ENCODE measurements around the gene ABTB1.

ABTB1 gene

DNA sequence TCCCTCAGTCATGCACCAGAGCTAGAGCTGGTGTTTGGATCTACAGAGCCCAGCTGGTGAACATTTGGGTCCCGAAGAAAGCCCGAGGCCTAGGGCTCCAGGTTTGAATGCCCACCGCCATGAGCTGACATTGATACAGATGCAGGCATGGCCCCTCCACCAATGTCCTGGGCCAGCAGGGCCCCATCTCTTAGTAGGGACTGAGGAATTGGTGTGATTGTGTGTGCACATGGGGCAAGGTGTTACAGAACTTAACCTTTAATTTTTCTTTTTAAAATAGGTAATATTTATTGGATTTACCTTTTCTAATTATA is 32.8 kb upstream of the ABTB1 start:
- no peak for DNase-seq (ENCODE audit: low read depth, low spot score)
- Histone ChIP-seq H3K4me3 (ENCODE audit: insufficient read length, low read depth) (no peak overlapping the region), H3K4me1 (ENCODE audit: insufficient read depth, insufficient read length) (peaks cover 13% of the 10 kb centered on the region), H3K27me3 (ENCODE audit: insufficient read depth, insufficient read length) (no peaks in the 10 kb centered on the region), H3K9ac (ENCODE audit: insufficient read length, low read depth) (no peak overlapping the region), H3K9me3 (ENCODE audit: insufficient read depth, low read length) (no peaks in the 10 kb centered on the region), H3K36me3 (ENCODE audit: insufficient read depth, insufficient read length, low read length) (no peaks in the 10 kb centered on the region)
- TF ChIP-seq ZNF274 (IDR thresholded peaks at IDR 0.05; ENCODE audit: low read depth, low read length) (no peak), YY1 (IDR thresholded peaks at IDR 0.05; ENCODE audit: insufficient read depth, insufficient read length) (no peak), SUZ12 (IDR thresholded peaks at IDR 0.05; ENCODE audit: extremely low read depth, insufficient read depth, insufficient read length) (no peak)

DNA sequence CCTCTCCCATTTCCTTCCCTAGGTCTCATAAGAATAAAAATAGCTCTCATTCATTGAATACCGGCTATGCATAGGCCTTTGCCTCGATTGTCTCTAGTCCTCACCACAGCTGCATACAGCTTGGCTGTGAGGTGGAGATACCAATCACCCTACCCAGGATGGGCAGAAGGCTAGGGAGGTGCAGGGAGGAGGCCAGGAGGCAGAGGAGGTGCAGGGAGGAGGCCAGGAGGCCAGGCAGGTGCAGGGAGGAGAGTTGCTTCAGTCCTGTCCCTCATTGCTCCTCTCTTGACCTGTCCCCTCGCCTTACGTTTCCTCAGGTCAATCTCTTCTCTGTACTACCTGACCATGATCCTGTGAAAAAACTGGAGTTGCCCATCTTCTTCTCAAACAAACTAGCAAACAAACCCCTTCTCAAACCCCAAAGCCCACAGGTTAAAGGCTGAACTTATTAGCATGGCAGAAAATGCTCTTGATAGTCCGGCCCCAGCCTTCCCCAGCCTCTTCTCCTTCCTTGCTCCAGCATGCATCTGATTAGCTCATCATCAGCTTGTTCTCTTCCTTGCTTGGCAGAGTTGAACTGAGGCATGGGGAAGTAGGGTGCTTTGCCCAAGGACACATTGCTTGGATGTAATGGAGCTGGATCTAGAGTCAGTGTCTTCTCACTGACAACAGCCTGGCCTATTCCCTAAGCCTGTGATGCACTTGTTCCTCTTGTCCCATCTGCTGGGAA is 27.9 kb upstream of the ABTB1 start:
- no peak overlapping the region for H3K9ac ChIP-seq (ENCODE audit: insufficient read length, low read depth)
- H3K4me3 ChIP-seq (ENCODE audit: insufficient read length, low read depth) = no peak overlapping the region
- no peak for DNase-seq (ENCODE audit: low read depth, low spot score)
- no peaks in the 10 kb centered on the region for H3K9me3 ChIP-seq (ENCODE audit: insufficient read depth, low read length)
- H3K27me3 ChIP-seq (ENCODE audit: insufficient read depth, insufficient read length) = no peaks in the 10 kb centered on the region
- H3K4me1 ChIP-seq (ENCODE audit: insufficient read depth, insufficient read length) = peaks cover 3% of the 10 kb centered on the region
- TF ChIP-seq YY1 (IDR thresholded peaks at IDR 0.05; ENCODE audit: insufficient read depth, insufficient read length) = no peak
- no peak for TF ChIP-seq SUZ12 (IDR thresholded peaks at IDR 0.05; ENCODE audit: extremely low read depth, insufficient read depth, insufficient read length)
- no peak for TF ChIP-seq ZNF274 (IDR thresholded peaks at IDR 0.05; ENCODE audit: low read depth, low read length)
- H3K36me3 ChIP-seq (ENCODE audit: insufficient read depth, insufficient read length, low read length) = no peaks in the 10 kb centered on the region

DNA sequence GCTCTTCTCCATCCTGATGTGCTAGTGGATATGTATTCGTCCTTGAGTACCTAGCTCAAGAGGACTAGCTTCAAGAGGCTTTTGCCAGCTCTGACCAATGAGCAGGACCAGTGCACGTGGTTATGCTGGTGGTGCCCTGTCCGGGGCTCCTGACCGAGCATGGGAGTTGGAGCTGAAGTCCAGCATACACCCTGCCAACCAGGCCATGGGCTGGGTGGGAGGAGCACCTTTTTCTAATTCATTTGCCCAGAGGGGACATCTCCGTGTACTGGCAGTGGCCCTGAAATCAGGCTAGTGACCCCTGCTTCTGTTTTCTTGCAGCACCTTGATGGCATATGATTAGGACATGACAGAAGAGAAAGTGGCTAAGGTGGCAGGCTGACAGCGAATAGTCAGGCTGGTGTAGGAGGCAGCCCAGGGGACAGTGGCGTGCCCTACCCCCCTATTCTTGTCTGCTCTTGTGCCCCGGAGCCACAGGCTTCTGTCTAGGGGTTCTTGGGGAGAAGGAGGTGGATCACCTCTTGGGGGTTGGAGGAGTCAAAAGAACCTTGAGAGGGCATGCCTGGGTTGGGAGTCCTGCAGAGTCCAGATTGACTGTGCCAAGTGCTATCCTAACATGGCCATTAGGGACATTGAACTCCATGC is 27.3 kb upstream of the ABTB1 start:
- Histone ChIP-seq H3K9ac (ENCODE audit: insufficient read length, low read depth) (no peak overlapping the region), H3K36me3 (ENCODE audit: insufficient read depth, insufficient read length, low read length) (no peaks in the 10 kb centered on the region), H3K9me3 (ENCODE audit: insufficient read depth, low read length) (no peaks in the 10 kb centered on the region), H3K27me3 (ENCODE audit: insufficient read depth, insufficient read length) (no peaks in the 10 kb centered on the region), H3K4me3 (ENCODE audit: insufficient read length, low read depth) (no peak overlapping the region), H3K4me1 (ENCODE audit: insufficient read depth, insufficient read length) (no peaks in the 10 kb centered on the region)
- no peak for DNase-seq (ENCODE audit: low read depth, low spot score)
- TF ChIP-seq SUZ12 (IDR thresholded peaks at IDR 0.05; ENCODE audit: extremely low read depth, insufficient read depth, insufficient read length) (no peak), YY1 (IDR thresholded peaks at IDR 0.05; ENCODE audit: insufficient read depth, insufficient read length) (no peak), ZNF274 (IDR thresholded peaks at IDR 0.05; ENCODE audit: low read depth, low read length) (no peak)

DNA sequence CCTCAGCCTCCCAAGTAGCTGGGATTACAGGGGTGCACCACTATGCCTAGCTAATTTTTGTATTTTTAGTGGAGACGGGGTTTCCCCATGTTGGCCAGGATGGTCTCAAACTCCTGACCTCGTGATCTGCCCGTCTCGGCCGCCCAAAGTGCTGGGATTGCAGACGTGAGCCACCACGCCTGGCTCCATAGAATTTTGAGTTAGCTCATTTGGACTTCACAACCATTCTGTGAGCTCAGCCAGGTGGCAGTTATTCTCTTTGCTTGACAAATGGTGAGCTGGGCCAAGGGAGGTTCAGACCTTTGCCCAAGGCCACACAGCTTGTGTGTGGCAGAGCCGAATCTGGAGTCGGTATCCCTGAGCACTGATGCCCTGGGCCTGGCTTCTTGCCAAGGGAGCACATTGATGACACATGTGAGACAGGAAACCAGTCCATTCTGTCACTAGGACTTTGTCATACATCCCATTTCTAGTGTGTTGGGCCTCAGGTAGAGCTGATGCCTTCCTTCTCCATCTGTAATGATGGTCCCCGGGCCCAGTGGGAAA is 26.2 kb upstream of the ABTB1 start:
- H3K4me3 ChIP-seq (ENCODE audit: insufficient read length, low read depth) = no peak overlapping the region
- H3K4me1 ChIP-seq (ENCODE audit: insufficient read depth, insufficient read length) = no peaks in the 10 kb centered on the region
- no peak for DNase-seq (ENCODE audit: low read depth, low spot score)
- no peaks in the 10 kb centered on the region for H3K36me3 ChIP-seq (ENCODE audit: insufficient read depth, insufficient read length, low read length)
- H3K27me3 ChIP-seq (ENCODE audit: insufficient read depth, insufficient read length) = no peaks in the 10 kb centered on the region
- no peak overlapping the region for H3K9ac ChIP-seq (ENCODE audit: insufficient read length, low read depth)
- no peaks in the 10 kb centered on the region for H3K9me3 ChIP-seq (ENCODE audit: insufficient read depth, low read length)
- TF ChIP-seq YY1 (IDR thresholded peaks at IDR 0.05; ENCODE audit: insufficient read depth, insufficient read length) = no peak
- no peak for TF ChIP-seq SUZ12 (IDR thresholded peaks at IDR 0.05; ENCODE audit: extremely low read depth, insufficient read depth, insufficient read length)
- TF ChIP-seq ZNF274 (IDR thresholded peaks at IDR 0.05; ENCODE audit: low read depth, low read length) = no peak

DNA sequence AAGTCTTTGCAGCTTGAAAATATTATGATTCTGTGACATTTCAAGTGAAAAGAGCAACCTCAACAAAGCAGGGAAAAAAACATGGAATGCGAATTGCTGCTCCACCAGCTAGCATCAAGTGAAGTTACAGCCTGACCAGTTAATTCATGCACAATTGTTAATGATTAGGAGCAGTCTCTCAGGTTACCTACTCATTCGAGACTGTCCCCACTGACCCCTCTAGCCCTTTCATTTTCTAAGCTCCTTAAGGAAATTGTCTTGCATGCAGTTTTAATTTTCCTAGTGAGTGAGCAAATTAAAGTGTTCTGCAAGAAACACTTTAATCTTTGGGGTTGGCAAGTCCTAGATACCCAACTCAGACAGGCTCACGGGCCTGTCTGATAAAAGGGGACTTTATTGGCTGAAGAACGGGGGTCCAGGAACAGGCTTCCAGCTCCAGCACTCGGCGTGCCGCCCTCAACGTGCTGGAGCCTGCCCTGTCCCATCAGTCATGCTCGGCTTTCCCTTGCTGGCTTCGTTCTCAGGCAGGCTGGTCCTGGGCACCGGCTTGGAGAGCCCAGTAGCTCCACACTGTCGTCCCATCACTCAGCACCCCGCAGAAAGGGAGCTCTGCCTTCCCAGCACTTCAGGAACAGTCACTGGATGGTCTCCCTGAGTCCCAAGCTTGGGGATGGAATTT is 25.4 kb upstream of the ABTB1 start:
- TF ChIP-seq ZNF274 (IDR thresholded peaks at IDR 0.05; ENCODE audit: low read depth, low read length) = no peak
- DNase-seq (ENCODE audit: low read depth, low spot score) = no peak
- Histone ChIP-seq H3K4me3 (ENCODE audit: insufficient read length, low read depth) (no peak overlapping the region), H3K9ac (ENCODE audit: insufficient read length, low read depth) (no peak overlapping the region), H3K9me3 (ENCODE audit: insufficient read depth, low read length) (no peaks in the 10 kb centered on the region), H3K36me3 (ENCODE audit: insufficient read depth, insufficient read length, low read length) (no peaks in the 10 kb centered on the region), H3K27me3 (ENCODE audit: insufficient read depth, insufficient read length) (no peaks in the 10 kb centered on the region), H3K4me1 (ENCODE audit: insufficient read depth, insufficient read length) (no peaks in the 10 kb centered on the region)

DNA sequence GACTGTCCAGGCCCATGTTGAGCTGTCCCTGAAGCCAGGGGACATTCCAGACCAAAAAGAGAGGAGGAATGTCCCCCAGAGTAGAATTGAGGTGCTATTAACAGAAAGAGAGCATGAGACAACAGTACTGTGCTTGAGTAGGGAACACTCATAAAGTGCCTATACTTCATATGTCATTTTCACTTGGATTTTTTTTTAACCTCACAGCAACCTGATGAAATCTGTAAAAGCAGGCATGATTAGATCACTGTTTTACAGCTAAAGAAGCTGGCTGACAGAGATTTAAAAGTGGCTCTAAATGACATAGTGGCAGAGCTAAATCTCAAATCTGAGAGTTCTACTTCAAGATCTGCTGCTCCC is 24.9 kb upstream of the ABTB1 start:
- DNase-seq (ENCODE audit: low read depth, low spot score) = no peak
- H3K27me3 ChIP-seq (ENCODE audit: insufficient read depth, insufficient read length) = no peaks in the 10 kb centered on the region
- H3K4me1 ChIP-seq (ENCODE audit: insufficient read depth, insufficient read length) = no peaks in the 10 kb centered on the region
- no peak overlapping the region for H3K4me3 ChIP-seq (ENCODE audit: insufficient read length, low read depth)
- no peaks in the 10 kb centered on the region for H3K36me3 ChIP-seq (ENCODE audit: insufficient read depth, insufficient read length, low read length)
- TF ChIP-seq ZNF274 (IDR thresholded peaks at IDR 0.05; ENCODE audit: low read depth, low read length) (no peak), YY1 (IDR thresholded peaks at IDR 0.05; ENCODE audit: insufficient read depth, insufficient read length) (no peak), SUZ12 (IDR thresholded peaks at IDR 0.05; ENCODE audit: extremely low read depth, insufficient read depth, insufficient read length) (no peak)
- H3K9ac ChIP-seq (ENCODE audit: insufficient read length, low read depth) = no peak overlapping the region
- H3K9me3 ChIP-seq (ENCODE audit: insufficient read depth, low read length) = no peaks in the 10 kb centered on the region

DNA sequence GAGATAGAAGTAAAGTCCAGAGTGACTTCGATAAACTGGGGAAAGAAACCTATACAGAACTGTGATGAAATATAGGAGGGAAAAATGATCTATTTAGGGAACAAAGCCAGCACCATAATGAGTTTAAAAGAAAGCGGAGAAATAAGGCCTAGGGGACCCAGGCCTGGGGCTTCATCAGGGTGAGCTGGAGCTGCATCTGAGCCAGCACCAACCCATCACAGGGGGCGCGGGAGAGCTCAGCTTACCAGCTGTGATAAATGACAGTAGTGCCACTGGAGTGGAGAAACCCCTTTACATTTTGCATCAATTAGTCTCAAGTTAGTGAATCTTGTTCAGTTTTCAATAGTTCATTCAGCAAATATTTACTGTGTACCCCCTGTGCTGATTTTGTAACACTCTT is 22.5 kb upstream of the ABTB1 start:
- Histone ChIP-seq H3K27me3 (ENCODE audit: insufficient read depth, insufficient read length) (no peaks in the 10 kb centered on the region), H3K9ac (ENCODE audit: insufficient read length, low read depth) (no peak overlapping the region), H3K9me3 (ENCODE audit: insufficient read depth, low read length) (no peaks in the 10 kb centered on the region), H3K4me1 (ENCODE audit: insufficient read depth, insufficient read length) (no peaks in the 10 kb centered on the region), H3K36me3 (ENCODE audit: insufficient read depth, insufficient read length, low read length) (no peaks in the 10 kb centered on the region), H3K4me3 (ENCODE audit: insufficient read length, low read depth) (no peak overlapping the region)
- DNase-seq (ENCODE audit: low read depth, low spot score) = no peak
- TF ChIP-seq ZNF274 (IDR thresholded peaks at IDR 0.05; ENCODE audit: low read depth, low read length) (no peak), SUZ12 (IDR thresholded peaks at IDR 0.05; ENCODE audit: extremely low read depth, insufficient read depth, insufficient read length) (no peak), YY1 (IDR thresholded peaks at IDR 0.05; ENCODE audit: insufficient read depth, insufficient read length) (no peak)
